Activated B cell treated with CpG ODN at 0.5 μM for 24 hours (primary cell): ENCODE measurements around the gene SYCE3. TPM values are rescaled to one million over a fixed set of nuclear protein-coding genes. Genes with fewer than 3 reads are reported as not detected.

ENCODE experiments used
- ATAC-seq: fragments of 200-7000 bp; cut with Tn5 transposase; one replicate; pipeline ENCODE4 v1.10.0; 2021; ENCODE audit warnings: low read depth, mild to moderate bottlenecking, moderate library complexity
- CTCF ChIA-PET: fragments of 350-600 bp; sonication (Branson Sonifier 250); formaldehyde crosslinking; loops from one replicate; lab custom pipeline; 2021; ENCODE audit warnings: antibody characterized with exemption; lab: Charles Lee
- POLR2A ChIA-PET: fragments of 350-600 bp; sonication (Branson Sonifier 250); formaldehyde crosslinking; loops from one replicate; lab custom pipeline; 2021; ENCODE audit warnings: antibody characterized with exemption; lab: Charles Lee
- DNase-seq: peaks from one replicate; pipeline ENCODE4 v3.0.0; 2022
- H3K27ac Mint-ChIP-seq: one replicate; pipeline ENCODE4 v1.8.0; 2020; ENCODE audit warnings: mixed read lengths
- H3K27me3 Mint-ChIP-seq: one replicate; pipeline ENCODE4 v1.8.0; 2021; ENCODE audit warnings: mixed read lengths
- H3K36me3 Mint-ChIP-seq: one replicate; pipeline ENCODE4 v1.8.0; 2021; ENCODE audit warnings: low read depth, mixed read lengths
- H3K4me1 Mint-ChIP-seq: one replicate; pipeline ENCODE4 v1.8.0; 2021; ENCODE audit warnings: mixed read lengths
- H3K4me3 Mint-ChIP-seq: one replicate; pipeline ENCODE4 v1.8.0; 2020; ENCODE audit warnings: mild to moderate bottlenecking, mixed read lengths
- H3K9me3 Mint-ChIP-seq: one replicate; pipeline ENCODE4 v1.8.0; 2020; ENCODE audit warnings: mixed read lengths
- CTCF ChIP-seq: fragments of 200-600 bp; IDR thresholded peaks from one replicate; pipeline ENCODE4 v1.8.0; 2022; ENCODE audit warnings: antibody characterized with exemption, mild to moderate bottlenecking
- intact Hi-C: fragments of 100-400 bp; cut with micrococcal nuclease; formaldehyde crosslinking; loops from one replicate; pipeline ENCODE4 v1.15.1; 2024
- total RNA-seq: library from RNA; stranded (reverse); gene quantifications from 2 replicates; pipeline ENCODE4 v1.2.3, GENCODE V29; 2022

SYCE3 gene
- total RNA-seq, result not detected in 2 replicates

GRCh38 chr22:50562523-50563412, at the start of gene SYCE3:
Gene SYCE3 (minus strand): TSS chr22:50562919. CDS start chr22:50556405, 6,514 bp downstream.
- ATAC-seq (peak; percentile 98), DNase-seq (peak; percentile 97)
- H3K9me3 Mint-ChIP-seq, result no peaks in the 10 kb centered on the region
- CTCF ChIA-PET, result interaction anchor here (0.6 to 1.9 kb wide), 12 partner anchors 15 to 310 kb away, joined by 3 to 27 read pairs (median 3); partner anchors contain the start of genes KLHDC7B and SCO2
- peaks cover 1% of the 10 kb centered on the region for H3K36me3 Mint-ChIP-seq
- peak within 1 kb of the TSS; percentile 95 for H3K4me3 Mint-ChIP-seq
- intact Hi-C loops, result loop anchor here (1.0 to 2.0 kb wide), 7 partner anchors 14 to 66 kb away; partner anchors contain the start of genes ARSA, CHKB and NCAPH2
- POLR2A ChIA-PET, result interaction anchor here (0.5 to 5.4 kb wide), 18 partner anchors 9 to 318 kb away, joined by 3 to 197 read pairs (median 6); partner anchors contain the start of genes CHKB, CPT1B, KLHDC7B and LMF2
- H3K27me3 Mint-ChIP-seq, result peaks cover 1% of the 10 kb centered on the region
- peaks cover 15% of the 10 kb centered on the region for H3K4me1 Mint-ChIP-seq
- peak; percentile 38 for TF ChIP-seq CTCF
- H3K27ac Mint-ChIP-seq, result peak within 1 kb of the TSS; percentile 81

DNA sequence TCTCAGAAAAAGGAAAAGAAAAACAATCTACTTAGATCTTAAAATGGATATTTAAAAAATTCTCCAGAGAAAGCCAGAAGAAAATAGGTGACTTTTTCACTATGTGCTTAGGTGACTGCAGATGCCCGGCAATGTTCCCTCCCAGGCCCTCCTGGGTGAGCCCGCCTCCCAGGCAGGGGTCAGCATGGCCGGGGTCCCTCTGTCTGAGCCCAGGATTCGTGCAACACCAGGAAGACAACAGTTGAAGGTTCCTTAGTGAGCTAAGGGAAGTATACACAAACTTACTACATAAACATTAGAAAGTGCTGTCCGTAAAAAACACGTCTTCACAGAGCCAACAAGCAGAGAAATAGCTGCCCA, 49.4 kb upstream of the SYCE3 start:
- ChIA-PET CTCF (no interaction called here), POLR2A (interaction anchor here (0.9 kb wide), 1 partner anchor 13 kb away, joined by 5 read pairs; no protein-coding TSS in a partner anchor)
- no peak overlapping the region for H3K4me3 Mint-ChIP-seq
- ATAC-seq (no peak), DNase-seq (no peak)
- peaks cover 33% of the 10 kb centered on the region for H3K27me3 Mint-ChIP-seq
- intact Hi-C loops, result no loop called here
- H3K4me1 Mint-ChIP-seq, result no peaks in the 10 kb centered on the region
- no peak overlapping the region for H3K27ac Mint-ChIP-seq
- TF ChIP-seq CTCF, result no peak
- H3K9me3 Mint-ChIP-seq, result no peaks in the 10 kb centered on the region
- no peaks in the 10 kb centered on the region for H3K36me3 Mint-ChIP-seq

GRCh38 chr22:50611341-50612060, 48.8 kb upstream of the SYCE3 start:
- DNase-seq (no peak), ATAC-seq (no peak)
- TF ChIP-seq CTCF, result no peak
- intact Hi-C loops, result no loop called here
- Mint-ChIP-seq H3K27ac (no peak overlapping the region), H3K27me3 (peaks cover 37% of the 10 kb centered on the region), H3K4me3 (no peak overlapping the region), H3K4me1 (no peaks in the 10 kb centered on the region), H3K9me3 (no peaks in the 10 kb centered on the region), H3K36me3 (no peaks in the 10 kb centered on the region)
- ChIA-PET CTCF (no interaction called here), POLR2A (interaction anchor here (0.6 kb wide), 1 partner anchor 15 kb away, joined by 3 read pairs; no protein-coding TSS in a partner anchor)

DNA sequence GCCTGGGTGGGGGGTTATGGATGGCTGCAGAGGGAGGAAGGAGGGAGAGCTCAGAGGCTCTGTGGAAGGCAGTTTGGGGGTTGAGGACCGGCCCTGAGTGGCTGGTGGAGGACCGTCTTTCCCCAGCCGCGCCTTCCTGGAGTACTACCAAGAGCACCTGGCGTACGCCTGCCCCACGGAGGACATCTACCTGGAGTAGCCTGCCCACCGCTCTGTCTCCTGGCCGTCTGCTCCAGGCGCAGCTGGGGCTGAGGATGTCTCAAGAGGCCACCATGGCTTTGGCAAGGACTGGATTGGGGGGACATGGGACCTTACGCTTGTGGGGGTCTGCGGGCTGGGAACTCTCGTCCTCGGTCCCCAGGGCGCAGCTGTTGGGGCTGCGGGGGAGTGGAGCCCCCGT, 47.9 kb upstream of the SYCE3 start:
- H3K27ac Mint-ChIP-seq, result no peak overlapping the region
- no peak for TF ChIP-seq CTCF
- DNase-seq, result no peak
- intact Hi-C loops, result no loop called here
- no peak for ATAC-seq
- H3K36me3 Mint-ChIP-seq, result no peaks in the 10 kb centered on the region
- H3K4me1 Mint-ChIP-seq, result no peaks in the 10 kb centered on the region
- H3K4me3 Mint-ChIP-seq, result no peak overlapping the region
- CTCF ChIA-PET, result no interaction called here
- H3K9me3 Mint-ChIP-seq, result no peaks in the 10 kb centered on the region
- peaks cover 42% of the 10 kb centered on the region for H3K27me3 Mint-ChIP-seq
- POLR2A ChIA-PET, result interaction anchor here (0.6 kb wide), 1 partner anchor 14 kb away, joined by 3 read pairs; no protein-coding TSS in a partner anchor
